Rectal smooth muscle tissue (tissue), 1 donor: ENCODE measurements around the gene ADGRG2.
"Not testable (repeated sequence)": the region's sequence is repeated elsewhere in the genome, so short reads cannot be mapped to it uniquely, and the experiment has no call there.

Source experiments
- H3K27ac ChIP-seq: one replicate; pipeline ENCODE4 v1.7.0; 2013; ENCODE audit warnings: low read depth, low read length, inconsistent platforms
- H3K27me3 ChIP-seq: one replicate; pipeline ENCODE4 v1.7.0; 2013; ENCODE audit warnings: low read length; ENCODE audit not compliant: control insufficient read depth, insufficient read depth
- H3K36me3 ChIP-seq: one replicate; pipeline ENCODE4 v1.7.0; 2013; ENCODE audit warnings: low read length; ENCODE audit not compliant: control insufficient read depth, insufficient read depth
- H3K4me1 ChIP-seq: one replicate; pipeline ENCODE4 v1.7.0; 2013; ENCODE audit warnings: low read length; ENCODE audit not compliant: control insufficient read depth, insufficient read depth
- H3K4me3 ChIP-seq: one replicate; pipeline ENCODE4 v1.7.0; 2013; ENCODE audit warnings: low read length
- H3K9ac ChIP-seq: one replicate; pipeline ENCODE4 v1.7.0; 2013; ENCODE audit warnings: low read length

Gene ADGRG2

DNA sequence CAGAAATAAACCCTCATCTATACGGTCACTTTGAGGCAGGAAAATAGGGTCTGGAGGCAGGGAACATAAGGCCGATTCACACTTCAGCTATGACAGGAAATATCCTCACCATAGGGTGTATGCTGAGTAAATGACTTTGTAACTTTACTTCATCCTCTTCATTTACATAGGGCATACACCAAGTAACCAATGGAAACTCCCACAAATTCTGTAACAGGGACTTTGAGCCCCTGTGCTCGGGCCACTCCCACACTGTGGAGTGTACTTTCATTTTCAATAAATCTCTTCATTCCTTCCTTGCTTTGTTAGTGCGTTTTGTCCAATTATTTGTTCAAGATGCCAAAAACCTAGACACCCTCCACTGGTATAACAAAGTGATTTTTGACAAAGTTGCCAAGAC is 55.3 kb downstream of the ADGRG2 start:
- not testable (repeated sequence) for H3K4me1 ChIP-seq

DNA sequence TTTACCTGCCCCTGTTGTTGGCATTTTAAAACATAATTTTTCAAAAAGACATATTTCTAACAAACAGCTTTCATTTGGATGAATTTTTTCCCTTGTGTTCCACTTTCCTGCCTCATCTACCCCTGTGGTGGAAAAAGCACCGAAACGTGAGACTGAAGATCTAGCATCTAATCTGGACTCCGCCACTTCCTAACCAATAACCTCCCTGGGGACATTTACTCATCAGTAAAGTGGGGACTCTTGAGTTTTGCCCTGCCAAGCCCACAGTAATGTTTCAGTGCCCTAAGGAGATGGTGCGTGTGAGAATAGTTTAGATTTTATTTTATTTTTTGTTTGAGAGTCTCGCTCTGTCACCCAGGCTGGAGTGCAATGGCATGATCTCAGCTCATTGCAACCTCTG is 56.7 kb downstream of the ADGRG2 start:
- H3K4me1 ChIP-seq = no peaks in the 10 kb centered on the region
- no peak overlapping the region for H3K4me3 ChIP-seq
- H3K36me3 ChIP-seq = no peaks in the 10 kb centered on the region
- H3K9ac ChIP-seq = no peak overlapping the region
- no peak overlapping the region for H3K27ac ChIP-seq
- H3K27me3 ChIP-seq = no peaks in the 10 kb centered on the region

More for the DNA sequence above, 55.3 kb downstream of the ADGRG2 start:
- not testable (repeated sequence) for H3K27ac ChIP-seq, H3K4me3 ChIP-seq, H3K27me3 ChIP-seq, H3K36me3 ChIP-seq, H3K9ac ChIP-seq

DNA sequence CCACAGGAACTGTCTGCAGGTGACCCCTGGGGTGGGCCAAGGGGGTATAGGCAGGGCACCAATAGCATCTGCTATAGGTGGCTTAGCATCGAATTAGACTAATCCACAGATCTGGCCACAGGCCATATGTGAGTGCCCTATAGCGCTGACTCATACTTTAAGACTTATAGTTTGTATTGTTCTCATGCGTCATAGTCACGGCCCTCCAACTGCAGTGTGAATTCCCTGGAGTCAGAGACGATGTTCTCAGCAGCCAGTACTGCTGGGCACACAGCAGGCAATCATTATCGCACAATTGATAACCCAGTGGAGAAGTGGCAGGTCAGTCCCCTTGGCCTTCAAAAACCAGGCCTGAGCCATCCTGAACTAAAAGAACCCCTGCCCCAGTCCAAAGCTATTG is 58.1 kb downstream of the ADGRG2 start:
- Histone ChIP-seq H3K4me1 (no peaks in the 10 kb centered on the region), H3K36me3 (no peaks in the 10 kb centered on the region), H3K4me3 (no peak overlapping the region), H3K27ac (no peak overlapping the region), H3K27me3 (no peaks in the 10 kb centered on the region), H3K9ac (no peak overlapping the region)

DNA sequence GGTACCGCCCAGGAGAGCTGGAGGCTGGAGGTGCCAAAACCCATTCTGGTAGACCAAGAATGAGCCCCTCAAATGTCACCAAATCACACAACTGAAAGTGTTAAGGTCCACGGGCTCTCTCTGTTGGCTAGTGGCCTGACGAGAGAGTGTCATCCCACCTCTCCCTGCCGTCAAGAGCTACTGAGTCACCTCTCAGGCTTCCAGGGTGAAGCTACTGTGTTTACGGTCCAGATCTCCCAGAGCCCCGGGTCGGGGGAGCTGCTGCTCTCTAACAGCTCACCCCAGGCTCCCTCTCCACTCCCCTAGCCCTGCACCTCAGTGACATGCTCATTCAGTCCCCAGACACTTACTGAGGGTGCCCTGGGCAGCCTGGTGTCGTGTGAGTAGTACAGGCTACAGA is 59.2 kb downstream of the ADGRG2 start:
- no peaks in the 10 kb centered on the region for H3K36me3 ChIP-seq
- no peak overlapping the region for H3K9ac ChIP-seq
- no peaks in the 10 kb centered on the region for H3K27me3 ChIP-seq
- H3K4me1 ChIP-seq = no peaks in the 10 kb centered on the region
- no peak overlapping the region for H3K4me3 ChIP-seq
- no peak overlapping the region for H3K27ac ChIP-seq

DNA sequence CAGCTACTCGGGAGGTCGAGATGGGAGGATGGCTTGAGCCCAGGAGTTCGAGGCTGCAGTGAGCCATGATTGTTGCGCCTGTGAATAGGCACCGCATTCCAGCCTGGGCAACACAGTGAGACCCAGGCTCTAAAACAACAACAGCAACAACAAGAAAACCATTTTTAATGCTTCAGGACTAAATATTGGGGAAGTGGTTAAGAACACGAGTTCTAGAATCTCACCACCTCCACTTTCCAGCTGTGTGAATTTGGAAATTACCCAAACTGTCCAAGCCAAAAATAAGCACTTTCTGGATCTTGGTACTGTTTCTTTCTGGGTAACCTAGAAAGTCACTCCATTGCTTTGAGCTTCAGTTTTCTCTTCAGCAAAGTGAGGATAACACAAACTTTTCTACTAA is 63.2 kb downstream of the ADGRG2 start:
- no peak overlapping the region for H3K9ac ChIP-seq
- no peaks in the 10 kb centered on the region for H3K36me3 ChIP-seq
- no peak overlapping the region for H3K27ac ChIP-seq
- no peaks in the 10 kb centered on the region for H3K27me3 ChIP-seq
- H3K4me1 ChIP-seq = no peaks in the 10 kb centered on the region
- H3K4me3 ChIP-seq = no peak overlapping the region

DNA sequence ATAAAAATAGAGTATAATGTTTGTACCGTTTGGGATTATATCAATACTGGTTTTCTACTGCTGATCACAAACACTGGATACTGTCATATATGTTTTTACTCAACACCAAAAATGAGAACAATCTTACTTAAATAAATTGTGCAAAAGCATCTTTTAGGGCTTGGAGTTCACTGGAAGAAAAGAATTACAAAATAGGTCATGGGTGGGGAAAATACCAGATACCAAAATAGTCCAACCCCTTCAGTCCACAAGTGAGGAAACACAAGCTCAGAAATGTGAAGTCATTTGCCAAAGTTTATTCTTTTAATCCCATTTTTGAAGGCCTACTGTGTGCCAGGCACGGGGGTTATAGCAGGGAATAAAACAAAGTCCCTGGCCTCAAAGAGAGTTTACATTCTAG is 64.4 kb downstream of the ADGRG2 start:
- no peaks in the 10 kb centered on the region for H3K36me3 ChIP-seq
- H3K27ac ChIP-seq = no peak overlapping the region
- no peak overlapping the region for H3K4me3 ChIP-seq
- no peaks in the 10 kb centered on the region for H3K27me3 ChIP-seq
- H3K4me1 ChIP-seq = no peaks in the 10 kb centered on the region
- no peak overlapping the region for H3K9ac ChIP-seq

DNA sequence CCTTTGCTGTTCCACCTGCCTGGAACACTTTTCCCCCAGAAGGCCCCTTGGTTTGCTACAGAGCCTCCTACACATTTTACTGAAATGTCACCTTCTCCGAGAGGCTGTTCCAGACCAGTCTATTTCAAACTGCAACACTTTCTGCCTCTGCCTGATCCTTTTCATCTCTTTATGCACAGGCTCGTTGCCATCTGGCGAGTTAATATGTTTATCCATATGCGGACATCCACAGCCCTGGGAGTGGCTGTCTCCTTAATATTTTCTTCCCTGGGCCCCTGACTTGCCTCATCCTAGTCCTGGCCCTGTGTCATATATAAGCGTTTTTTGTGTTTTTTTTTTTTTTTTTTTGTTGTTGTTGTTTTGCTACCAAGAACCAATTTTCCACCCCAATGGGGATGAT is 73.2 kb downstream of the ADGRG2 start:
- Histone ChIP-seq H3K36me3 (no peaks in the 10 kb centered on the region), H3K27me3 (peaks cover 2% of the 10 kb centered on the region), H3K9ac (no peak overlapping the region), H3K4me3 (no peak overlapping the region), H3K27ac (no peak overlapping the region), H3K4me1 (no peaks in the 10 kb centered on the region)

DNA sequence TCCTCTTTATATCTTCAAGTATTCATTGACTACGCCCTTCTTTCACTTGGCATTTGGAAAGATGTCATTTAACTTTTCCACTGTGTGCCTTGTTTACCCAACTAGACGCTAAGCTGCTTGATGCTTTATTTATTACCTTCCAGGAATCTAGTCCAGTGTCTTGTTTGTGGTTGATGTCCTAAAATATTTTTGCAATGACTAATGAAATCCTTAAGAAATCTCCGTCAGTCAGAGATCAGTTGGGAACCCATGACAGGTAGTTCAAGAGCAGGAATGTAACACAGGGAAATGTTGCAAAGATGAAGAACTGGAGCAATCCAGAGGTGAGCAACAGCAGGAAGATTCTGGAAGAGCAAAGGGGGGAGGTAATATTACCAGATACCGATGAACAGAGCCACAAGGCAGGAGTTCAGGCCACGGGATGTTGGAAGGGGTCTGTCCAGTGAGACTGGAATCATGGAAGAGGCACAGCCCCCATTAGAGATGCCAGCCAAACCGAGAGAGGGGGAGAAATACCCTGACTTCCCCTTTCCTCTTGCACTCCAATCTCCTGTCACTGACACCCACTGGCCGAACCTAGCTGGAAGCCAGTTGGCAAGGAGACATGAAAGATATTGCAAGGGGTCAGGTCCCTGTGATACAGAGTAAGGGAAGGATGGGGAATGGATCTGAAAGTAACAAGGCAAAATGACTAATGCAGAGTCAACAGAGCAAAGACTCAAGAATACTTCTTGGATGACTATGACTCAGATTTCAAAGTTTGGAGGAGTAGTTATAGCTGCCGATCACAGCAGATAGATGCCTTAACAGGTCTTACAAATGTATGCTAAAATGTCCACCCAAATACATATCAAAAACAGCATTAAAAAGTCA is 75.7 kb downstream of the ADGRG2 start:
- Histone ChIP-seq H3K27me3 (peaks cover 2% of the 10 kb centered on the region), H3K36me3 (no peaks in the 10 kb centered on the region), H3K9ac (no peak overlapping the region), H3K4me1 (no peaks in the 10 kb centered on the region), H3K4me3 (no peak overlapping the region), H3K27ac (no peak overlapping the region)

DNA sequence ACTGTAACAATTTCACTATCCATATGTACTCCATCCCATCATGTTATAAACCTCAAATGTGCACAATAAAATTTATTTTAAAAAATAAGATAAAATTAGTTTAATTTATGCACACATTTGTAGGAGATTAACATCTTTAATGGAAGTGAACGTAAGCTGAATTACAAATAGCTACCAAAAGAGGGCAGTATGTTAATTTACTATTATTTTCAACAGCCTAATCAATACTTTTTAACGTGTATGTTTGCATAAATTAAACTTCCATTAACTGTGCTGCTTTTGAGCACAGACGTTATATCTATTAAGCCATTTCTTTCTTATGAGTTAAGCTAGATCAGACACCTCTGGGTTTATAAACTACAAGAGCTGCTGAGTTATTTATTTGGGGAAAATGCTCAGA is 81.9 kb downstream of the ADGRG2 start:
- H3K36me3 ChIP-seq = no peaks in the 10 kb centered on the region
- H3K9ac ChIP-seq = no peak overlapping the region
- H3K4me1 ChIP-seq = no peaks in the 10 kb centered on the region
- H3K27ac ChIP-seq = no peak overlapping the region
- no peak overlapping the region for H3K4me3 ChIP-seq
- no peaks in the 10 kb centered on the region for H3K27me3 ChIP-seq

DNA sequence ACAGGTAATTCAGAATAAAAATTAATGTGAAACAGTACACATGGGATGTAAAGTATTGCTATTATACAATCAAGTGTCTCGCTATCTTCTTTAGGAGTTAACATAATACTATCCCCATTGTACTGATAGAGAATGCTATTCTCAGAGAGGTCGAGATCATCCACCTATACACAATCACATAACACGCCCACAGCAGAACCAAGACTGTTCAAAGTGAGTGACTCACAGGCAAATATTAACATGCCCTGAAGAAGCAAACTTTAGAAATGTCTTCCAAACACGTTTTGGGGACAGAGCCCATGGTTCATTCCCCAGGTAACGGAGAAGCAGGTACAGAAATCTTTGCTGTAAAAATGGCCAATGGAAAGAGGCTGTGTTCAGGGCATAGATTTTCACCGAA is 88.2 kb downstream of the ADGRG2 start:
- Histone ChIP-seq H3K36me3 (no peaks in the 10 kb centered on the region), H3K9ac (no peak overlapping the region), H3K27me3 (no peaks in the 10 kb centered on the region), H3K27ac (no peak overlapping the region), H3K4me3 (no peak overlapping the region), H3K4me1 (no peaks in the 10 kb centered on the region)

DNA sequence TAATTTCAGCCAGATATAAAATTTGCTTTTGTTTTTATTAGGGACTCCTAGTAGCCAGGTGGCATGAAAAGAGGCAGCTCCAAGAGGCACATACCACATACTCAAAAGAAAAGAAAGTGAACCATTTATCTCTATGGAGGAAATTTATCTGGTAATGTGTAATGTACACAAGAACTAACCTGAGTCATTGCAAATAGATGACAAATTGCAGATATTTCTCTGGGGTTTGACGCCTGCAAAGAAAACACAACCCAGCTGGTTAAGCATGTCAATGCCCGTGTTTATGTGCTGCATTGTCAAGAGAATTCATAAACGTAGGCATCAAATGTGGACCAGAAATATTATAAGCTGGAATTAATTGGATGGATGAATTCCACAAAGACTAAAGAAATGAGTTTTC is 91.5 kb downstream of the ADGRG2 start:
- H3K27ac ChIP-seq = no peak overlapping the region
- H3K9ac ChIP-seq = no peak overlapping the region
- H3K4me3 ChIP-seq = no peak overlapping the region
- no peaks in the 10 kb centered on the region for H3K4me1 ChIP-seq
- no peaks in the 10 kb centered on the region for H3K36me3 ChIP-seq
- H3K27me3 ChIP-seq = no peaks in the 10 kb centered on the region

DNA sequence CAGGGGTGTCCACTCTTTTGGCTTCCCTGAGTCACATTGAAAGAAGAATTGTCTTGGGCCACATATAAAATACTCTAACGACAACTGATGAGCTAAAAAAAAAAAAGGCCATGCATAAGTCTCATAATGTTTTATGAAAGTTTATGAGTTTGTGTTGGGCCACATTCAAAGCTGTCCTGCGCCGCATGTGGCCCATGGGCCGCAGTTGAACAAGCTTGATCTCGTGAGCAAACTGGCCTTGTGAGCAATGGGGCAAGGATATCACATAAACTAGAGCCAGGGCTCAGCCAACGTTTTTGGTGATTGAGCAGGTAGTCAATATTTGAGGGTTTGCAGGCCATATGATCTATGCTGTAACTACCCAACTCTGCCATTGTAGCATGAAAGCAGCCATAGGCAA is 93.7 kb downstream of the ADGRG2 start:
- Histone ChIP-seq H3K4me1 (no peaks in the 10 kb centered on the region), H3K27me3 (no peaks in the 10 kb centered on the region), H3K27ac (no peak overlapping the region), H3K4me3 (no peak overlapping the region), H3K36me3 (no peaks in the 10 kb centered on the region), H3K9ac (no peak overlapping the region)

DNA sequence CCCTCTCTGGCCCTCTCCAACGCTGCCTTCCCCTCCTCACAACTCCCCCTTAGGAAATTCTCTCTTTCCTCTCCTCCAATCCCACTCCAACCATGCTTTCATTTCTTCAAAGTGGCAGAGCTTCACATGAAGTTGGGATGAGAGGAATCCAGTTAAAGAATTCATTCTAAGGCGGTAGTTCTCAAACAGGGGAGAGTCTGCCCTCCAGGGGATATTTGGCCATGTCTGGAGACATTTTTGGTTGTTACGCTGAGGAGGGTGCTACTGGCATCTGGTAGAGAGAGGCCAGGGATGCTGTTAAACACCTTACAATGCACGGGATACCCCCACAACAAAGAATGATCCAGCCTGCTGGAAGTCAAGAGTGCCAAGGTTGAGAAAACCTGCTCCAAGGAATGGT is 97.9 kb downstream of the ADGRG2 start:
- Histone ChIP-seq H3K27ac (no peak overlapping the region), H3K4me1 (no peaks in the 10 kb centered on the region), H3K4me3 (no peak overlapping the region), H3K9ac (no peak overlapping the region), H3K27me3 (no peaks in the 10 kb centered on the region), H3K36me3 (no peaks in the 10 kb centered on the region)
